Measurements from ENCODE around the gene SPATA46.

Gene SPATA46

DNA sequence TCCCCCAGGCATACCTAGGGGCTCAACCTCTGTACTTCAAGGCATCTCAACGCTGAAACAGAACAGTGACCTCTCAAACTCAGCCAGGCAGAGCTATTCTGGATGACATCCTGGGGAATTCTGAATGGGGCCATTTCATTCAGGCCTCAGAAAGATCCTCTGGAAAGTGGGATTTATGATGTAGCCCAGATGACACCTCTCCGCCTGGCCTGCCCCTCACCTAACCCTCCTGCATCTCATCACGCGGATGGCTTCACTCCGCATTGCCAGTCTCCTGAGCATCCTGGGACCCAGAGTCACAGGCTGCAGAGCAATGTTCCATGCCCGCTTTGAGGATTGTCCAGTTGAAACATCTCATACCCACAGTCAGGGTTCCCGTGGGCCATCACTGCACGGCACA, 1.2 kb downstream of the SPATA46 start:
- no peak for DNase-seq (ENCODE audit: low read depth in 1 of 2, low spot score in 1 of 2)

DNA sequence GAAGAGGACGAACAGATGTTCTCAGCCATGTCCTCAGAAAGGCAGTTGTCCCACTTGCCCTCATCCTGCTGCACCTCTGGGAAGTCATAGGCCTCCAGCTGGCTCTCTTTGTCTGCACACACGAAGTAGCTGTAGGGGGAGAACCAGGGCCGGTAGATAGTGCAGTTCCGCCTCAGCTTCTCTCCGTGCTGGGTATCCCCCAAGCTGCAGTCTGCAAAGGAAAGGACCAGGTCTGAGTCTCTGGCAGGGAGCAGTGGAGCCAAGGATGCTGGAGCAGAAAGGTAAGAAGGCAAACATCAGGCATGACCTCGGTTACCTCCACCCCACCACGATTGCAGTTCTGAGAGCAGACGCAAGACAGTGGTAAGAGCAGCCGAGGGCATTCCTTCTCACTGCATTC, 2.2 kb downstream of the SPATA46 start:
- no peak for DNase-seq (ENCODE audit: low read depth in 1 of 2, low spot score in 1 of 2)

DNA sequence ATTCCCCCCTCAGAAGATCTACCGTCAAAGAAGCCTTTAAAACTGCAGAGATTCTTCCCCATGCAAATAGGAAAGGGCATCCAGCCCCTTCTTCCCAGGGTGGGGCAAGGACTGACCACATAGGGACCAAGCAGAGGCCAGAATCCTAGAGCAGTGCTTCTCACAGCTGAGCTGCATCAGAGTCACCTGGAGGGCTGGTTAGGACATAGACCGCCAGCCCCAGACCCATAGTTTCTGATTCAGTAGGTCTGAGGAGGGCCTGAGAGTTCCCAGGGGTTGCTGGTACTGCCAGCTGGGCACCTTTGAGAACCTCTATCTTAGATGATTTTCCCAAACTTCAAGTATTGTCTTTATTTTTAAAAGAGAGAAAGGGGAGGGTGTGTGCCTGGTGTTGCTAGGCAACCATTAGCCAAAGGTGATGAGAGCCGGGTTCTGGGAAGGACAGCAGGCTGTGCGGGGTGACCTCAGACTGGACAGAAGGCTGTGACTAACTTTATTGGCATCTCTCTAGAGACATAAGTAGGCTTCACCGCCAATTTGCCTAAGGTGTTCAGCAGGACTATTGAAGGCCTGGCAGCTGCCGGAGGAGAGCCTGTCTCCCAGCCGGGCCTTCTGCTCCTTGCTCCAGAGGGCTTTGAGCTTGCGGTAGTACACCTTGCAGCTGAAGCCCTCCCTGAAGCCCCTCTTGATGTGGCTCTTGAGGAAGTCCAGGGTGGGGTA, 3.0 kb downstream of the SPATA46 start:
- no peak for DNase-seq (ENCODE audit: low read depth in 1 of 2, low spot score in 1 of 2)

DNA sequence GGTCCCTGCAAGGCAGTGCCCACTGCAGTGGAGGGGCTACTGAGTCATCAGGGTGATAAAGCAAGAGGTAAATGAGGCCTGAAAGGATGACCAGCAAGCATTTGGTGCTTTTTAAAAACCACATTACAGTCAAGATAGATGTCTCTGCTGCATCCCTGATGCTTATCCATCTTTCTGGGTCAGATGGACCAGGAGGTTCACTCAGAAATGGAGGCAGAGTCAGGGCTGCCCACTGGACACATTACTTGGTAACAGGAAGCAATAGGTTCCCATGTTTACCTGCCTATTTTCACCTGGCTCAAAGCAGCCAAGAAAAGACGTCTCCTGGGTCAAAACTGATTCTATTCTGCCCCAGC, 3.6 kb downstream of the SPATA46 start:
- no peak for DNase-seq (ENCODE audit: low read depth in 1 of 2, low spot score in 1 of 2)

DNA sequence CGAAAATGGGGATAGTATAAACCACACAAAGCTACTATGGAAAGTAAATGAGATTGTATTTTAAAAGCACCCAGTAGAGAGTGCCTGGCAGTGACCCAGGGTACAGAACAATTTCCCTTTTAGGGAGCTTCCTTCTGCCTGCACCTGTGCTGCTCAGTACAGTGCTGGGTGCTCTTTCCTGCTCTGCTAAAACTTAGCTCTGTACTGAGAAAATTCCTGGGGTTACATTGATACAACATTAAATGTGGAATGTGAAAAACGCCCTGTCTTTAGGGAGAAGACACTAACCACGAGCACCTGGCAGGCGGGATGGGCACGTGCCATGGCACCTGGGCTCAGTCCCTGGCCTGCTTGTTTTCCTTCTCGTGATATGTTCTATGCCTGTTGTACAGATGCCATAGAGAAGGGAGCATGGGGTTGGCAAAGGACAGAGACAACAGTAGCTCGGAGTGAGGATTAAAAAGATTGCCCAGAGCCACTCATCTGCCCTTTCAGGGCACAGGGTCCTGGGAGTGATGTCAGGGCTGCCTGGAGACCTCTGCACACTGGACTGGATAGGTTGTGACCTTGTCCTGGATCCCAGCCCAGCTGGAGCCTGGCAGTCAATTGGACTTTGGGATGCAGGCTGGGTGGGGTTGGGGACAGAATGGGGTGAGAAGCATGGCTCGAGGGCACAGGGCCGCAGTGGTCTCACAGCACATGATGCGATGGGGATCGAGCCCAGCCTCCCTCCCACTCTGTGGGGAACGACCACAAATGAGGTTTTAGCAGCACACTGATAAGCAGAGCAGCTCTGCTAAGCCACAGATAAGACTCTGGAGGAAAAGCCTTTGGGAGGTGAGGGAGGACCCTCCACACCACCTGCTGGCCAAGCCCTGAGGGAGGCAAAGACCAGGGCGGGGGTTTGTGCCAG, 4.2 kb downstream of the SPATA46 start:
- DNase-seq (ENCODE audit: low read depth in 1 of 2, low spot score in 1 of 2), result no peak

DNA sequence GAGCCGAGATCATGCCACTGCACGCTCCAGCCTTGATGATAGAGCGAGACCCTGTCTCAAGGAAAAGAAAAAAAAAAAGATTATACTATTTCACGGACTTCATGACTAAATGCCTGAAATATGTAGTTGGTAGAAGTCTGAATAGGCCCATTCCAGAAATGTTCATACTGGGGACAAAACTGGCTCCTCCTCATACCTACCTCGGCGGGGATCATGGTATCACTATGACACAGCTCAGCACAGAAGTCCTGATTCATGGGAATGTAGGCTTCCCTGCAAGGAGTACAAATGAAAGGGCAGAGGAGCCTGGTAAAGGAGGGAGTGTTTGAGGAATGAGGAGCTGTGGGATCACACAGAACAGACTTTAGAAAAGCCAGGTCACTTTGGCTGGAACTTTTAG, 5.0 kb downstream of the SPATA46 start:
- no peak for DNase-seq (ENCODE audit: low read depth in 1 of 2, low spot score in 1 of 2)

DNA sequence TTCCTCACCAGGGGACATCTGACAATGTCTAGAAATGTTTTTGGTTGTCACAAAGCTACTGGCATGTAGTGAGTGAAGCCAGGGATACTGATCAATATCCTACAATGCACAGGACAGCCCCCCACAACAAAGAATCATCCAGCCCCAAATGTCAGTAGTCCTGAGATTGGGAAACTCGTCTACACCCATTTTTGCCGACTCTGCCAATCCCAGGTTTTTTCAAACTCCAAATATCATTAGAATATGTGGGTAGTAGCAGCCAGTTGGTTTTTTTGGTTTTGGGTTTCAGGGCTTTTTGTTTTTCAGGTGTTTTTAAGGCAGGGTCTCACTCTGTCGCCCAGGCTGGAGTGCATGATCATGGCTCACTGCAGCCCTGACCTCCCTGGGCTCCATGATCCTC, 5.9 kb downstream of the SPATA46 start:
- DNase-seq (ENCODE audit: low read depth in 1 of 2, low spot score in 1 of 2), result no peak

DNA sequence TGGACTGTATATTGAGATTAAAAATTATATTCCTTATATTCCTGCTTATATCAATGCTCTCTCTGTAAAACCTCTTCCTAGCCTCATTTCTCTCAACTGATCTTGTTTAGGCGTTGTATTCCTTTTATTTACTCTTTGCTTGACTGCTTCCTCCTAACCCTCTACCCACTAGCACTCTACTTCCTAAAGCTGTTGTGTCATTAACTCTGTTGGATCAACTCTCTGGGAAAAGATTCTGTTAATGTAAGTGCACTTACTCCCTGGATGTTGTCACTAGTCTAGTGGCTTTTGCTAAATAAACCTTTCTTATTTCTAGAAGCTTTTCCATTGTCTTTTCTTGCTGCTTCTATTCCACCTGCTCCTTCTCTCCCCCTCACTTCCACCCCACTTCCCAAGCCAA, 6.5 kb downstream of the SPATA46 start:
- DNase-seq (ENCODE audit: low read depth in 1 of 2, low spot score in 1 of 2), result no peak

DNA sequence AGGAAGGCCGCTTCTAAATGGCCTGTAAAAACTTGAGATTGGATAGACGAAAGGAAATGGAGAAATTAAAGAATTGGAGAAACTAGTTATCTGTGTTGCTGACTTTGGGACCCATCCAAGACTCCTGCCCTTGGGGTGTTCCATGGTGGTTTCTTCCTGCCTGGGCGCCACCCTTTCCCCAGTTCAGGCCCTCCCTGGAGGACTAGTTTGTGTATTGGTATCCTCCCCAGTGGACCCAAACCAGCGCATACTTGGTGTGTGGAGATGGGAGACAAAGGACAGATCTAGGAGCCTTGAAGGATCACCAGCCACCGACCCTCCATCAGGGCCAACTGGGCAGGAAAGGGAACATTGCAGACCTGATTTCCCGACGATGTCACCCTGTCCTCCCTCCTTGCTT, 7.1 kb downstream of the SPATA46 start:
- DNase-seq (ENCODE audit: low read depth in 1 of 2, low spot score in 1 of 2), result no peak

DNA sequence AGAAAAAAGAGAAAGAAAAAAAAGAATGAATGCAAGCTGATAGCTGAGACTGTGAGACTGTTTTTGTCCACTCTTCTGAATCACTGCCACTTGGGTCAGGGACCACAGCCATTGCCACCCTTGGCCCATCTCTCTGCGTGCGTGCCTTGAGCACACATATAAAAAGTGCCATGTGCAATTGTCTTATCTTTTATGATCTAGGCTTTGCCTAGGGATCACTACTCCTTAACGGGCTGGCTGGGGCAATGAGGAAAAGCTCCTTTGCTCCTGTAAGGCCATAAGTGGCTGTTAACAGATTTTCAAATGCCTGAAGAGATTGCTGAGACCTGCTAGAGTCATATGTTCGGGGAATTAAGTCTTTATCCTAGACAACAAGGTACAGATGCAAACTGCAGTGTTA, 8.2 kb downstream of the SPATA46 start:
- no peak for DNase-seq (ENCODE audit: low read depth in 1 of 2, low spot score in 1 of 2)

DNA sequence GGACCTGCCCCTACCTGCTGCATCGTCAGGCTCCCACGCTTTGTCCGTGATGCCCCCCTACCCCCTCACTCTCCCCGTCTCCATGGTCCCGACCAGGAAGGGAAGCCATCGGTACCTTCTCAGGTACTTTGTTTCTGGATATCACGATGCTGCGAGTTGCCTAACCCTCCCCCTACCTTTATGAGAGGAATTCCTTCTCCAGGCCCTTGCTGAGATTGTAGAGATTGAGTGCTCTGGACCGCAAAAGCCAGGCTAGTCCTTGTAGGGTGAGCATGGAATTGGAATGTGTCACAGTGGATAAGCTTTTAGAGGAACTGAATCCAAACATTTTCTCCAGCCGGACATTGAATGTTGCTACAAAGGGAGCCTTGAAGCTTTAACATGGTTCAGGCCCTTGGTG, 8.9 kb downstream of the SPATA46 start:
- DNase-seq (ENCODE audit: low read depth in 1 of 2, low spot score in 1 of 2), result no peak

DNA sequence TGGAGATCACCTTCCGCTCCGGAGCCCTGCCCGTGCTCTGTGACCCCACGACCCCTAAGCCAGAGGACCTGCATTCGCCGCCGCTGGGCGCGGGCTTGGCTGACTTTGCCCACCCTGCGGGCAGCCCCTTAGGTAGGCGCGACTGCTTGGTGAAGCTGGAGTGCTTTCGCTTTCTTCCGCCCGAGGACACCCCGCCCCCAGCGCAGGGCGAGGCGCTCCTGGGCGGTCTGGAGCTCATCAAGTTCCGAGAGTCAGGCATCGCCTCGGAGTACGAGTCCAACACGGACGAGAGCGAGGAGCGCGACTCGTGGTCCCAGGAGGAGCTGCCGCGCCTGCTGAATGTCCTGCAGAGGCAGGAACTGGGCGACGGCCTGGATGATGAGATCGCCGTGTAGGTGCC, 9.6 kb downstream of the SPATA46 start:
- DNase-seq (ENCODE audit: low read depth in 1 of 2, low spot score in 1 of 2), result no peak

DNA sequence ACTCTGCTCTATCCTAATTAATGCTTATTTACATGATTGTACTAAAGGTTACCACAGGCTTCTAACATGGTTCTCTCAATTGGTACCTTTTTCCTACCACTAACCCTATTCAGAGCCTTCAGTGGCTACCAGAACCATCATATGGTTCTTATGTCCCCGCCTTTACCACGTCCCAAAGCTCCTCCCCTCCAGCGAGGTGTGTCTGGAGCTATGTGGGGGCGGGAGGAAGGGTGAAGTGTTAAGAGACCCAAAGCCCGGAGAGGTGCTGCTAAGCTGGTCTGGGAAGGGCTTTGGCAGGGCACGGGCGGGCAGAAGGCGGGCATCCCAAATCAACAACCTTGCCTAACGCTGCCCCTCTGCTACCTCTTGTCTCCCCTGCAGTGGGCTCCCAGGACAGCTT, 10.0 kb downstream of the SPATA46 start:
- DNase-seq (ENCODE audit: low read depth in 1 of 2, low spot score in 1 of 2), result no peak

DNA sequence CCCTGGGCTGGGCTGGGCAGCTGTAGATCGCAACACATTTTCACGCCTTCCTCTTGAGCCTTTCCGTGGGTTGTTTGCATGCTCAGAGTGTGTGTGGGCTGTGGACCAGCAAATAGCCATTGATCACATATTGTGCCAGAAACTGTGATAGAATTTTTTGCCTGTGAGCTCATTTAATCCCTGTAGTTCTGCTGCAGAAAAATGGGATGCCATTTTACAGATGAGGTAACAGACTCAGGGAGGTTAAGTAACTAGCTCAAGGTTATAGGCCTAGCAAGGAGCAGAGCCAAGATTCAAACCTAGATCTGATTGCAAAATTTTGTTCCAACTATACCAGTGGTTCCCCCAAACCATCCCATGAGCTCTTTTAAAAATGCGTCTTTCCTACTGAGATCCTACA, 10.5 kb downstream of the SPATA46 start:
- DNase-seq (ENCODE audit: low read depth in 1 of 2, low spot score in 1 of 2), result no peak

DNA sequence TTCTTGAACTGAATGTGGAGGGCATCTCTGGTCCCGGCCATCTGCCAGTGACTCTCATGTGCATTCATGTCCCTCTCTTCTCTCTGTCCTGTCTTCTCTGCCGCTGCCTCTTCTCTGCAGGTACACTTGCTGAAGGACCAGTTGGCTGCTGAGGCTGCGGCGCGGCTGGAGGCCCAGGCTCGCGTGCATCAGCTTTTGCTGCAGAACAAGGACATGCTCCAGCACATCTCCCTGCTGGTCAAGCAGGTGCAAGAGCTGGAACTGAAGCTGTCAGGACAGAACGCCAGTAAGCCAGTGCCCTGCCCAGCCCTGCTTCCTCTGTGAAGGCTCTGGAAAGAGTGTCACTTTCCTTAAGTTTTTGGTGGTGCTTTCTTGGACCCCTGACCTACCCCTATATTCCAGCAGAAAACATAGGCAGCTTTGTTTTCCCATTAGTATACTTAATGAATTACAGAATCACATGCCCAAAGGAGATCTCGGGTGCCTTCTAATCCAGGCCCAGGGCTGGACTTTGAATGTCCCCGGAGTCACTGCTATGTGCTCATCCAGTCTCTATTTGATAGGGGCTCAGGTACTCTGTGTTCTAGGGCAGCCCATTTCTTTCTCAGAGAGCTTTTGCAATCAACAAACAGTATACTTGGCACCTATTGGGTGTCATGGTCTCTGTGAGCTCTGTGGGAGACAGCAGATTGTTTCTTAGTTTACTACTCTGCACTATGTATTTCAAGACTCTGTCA, 11.2 kb downstream of the SPATA46 start:
- no peak for DNase-seq (ENCODE audit: low read depth in 1 of 2, low spot score in 1 of 2)

DNA sequence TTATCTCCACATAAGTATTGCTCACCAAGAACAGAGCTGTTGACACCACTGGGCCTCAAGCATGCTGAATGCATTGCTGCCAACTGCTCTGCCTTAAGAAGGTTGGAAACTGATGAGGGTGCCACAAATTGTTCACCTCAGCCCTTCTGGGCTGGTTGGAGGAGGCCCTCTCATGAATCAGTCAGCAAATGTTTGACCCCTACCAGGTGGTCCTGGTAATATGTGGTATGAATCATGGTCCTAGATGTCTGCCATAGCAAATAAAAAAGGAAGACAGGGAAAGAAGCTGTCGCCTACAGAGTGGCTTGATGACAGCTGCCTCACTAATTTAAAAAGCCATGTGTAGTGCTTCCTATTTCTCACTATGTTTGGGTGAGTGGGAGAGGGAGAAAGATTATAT, 12.2 kb downstream of the SPATA46 start:
- no peak for DNase-seq (ENCODE audit: low read depth in 1 of 2, low spot score in 1 of 2)

DNA sequence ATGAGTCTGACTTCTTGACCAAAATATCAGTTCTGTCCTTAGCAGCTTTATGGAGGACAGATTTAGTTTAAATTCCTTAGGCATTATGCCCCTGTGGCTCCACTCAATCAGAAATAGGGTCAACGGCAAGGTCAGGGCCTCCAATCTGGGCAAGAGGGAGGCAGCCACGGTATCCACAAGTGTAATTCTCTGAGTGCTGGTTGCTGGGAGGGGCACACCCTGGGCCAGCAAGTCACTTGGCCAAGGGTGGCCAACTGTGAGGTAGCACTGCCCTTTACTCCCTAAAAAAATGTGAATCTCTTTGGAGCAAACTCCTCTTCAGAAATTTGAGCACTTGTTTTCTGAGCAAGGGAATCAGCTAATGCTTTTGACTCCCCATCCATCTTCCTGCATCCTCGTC, 12.8 kb downstream of the SPATA46 start:
- DNase-seq (ENCODE audit: low read depth in 1 of 2, low spot score in 1 of 2), result no peak

DNA sequence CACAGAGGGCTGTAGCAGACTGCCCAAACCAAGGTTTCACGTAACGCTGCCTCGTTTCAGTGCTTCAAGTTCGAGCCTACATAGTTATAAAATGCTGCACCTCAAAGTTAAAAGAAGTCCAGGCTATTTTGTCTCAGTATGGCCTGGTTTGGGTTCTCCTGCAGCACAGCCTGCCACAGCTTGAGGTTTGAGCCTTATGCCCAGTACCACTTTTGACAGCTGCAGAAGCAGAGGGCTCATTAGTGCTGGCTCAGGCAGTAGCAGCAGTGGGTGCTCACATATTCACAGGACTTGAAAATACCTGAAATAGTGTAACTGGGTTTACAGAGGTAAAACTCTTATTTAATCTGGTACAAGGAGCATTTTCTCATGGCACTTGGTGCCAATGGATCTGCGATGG, 15.3 kb downstream of the SPATA46 start:
- no peak for DNase-seq (ENCODE audit: low read depth in 1 of 2, low spot score in 1 of 2)

DNA sequence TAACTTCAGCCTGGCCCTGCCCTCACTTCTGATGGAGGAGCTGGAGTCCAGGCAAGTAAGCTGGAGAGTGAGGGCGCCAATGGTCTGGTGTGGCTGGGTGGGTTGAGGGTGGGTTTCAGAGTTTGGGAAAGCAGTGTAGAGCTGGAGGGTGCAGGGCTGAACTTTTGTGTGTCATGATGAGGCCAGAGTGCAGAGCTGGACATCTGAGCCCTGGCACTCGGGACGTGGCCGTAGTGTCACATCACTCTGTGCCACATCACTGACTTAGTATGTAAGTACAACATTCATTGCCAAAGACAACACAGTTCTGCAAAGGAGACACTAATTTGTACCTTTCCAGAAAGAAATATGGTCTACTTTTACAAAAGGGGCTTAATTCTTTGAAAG, 15.8 kb downstream of the SPATA46 start:
- DNase-seq (ENCODE audit: low read depth in 1 of 2, low spot score in 1 of 2), result no peak

DNA sequence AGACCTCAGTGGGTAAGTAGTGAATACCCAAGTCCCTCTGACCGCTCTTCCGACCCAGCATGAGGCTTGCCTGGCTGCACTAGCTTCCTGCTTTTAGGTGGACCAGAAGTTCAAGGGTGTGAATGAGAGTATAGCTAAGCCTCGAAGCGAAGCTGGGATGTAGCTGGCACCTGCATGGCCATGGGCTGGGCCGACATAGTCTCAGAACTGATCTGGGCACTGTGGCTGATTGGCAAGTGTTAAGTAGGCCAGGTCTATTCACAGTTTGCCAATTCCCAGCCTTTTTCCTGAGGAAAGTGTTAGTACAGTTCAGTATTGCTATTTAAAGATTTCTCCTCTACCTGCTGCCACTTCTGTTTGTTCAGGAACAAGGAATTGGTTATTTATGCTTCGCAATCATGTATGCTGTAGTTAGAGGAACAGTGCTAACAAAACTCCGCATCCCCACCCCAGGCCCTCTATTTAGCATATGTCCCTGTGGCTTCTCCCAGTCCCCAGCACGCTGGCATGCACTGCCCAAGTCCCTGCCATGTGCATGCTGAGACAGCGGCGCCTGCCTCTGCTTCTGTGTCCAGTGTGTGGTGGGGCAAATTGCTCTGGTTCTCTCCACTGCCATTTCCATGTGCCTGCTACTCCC, 16.3 kb downstream of the SPATA46 start:
- DNase-seq (ENCODE audit: low read depth in 1 of 2, low spot score in 1 of 2), result no peak

DNA sequence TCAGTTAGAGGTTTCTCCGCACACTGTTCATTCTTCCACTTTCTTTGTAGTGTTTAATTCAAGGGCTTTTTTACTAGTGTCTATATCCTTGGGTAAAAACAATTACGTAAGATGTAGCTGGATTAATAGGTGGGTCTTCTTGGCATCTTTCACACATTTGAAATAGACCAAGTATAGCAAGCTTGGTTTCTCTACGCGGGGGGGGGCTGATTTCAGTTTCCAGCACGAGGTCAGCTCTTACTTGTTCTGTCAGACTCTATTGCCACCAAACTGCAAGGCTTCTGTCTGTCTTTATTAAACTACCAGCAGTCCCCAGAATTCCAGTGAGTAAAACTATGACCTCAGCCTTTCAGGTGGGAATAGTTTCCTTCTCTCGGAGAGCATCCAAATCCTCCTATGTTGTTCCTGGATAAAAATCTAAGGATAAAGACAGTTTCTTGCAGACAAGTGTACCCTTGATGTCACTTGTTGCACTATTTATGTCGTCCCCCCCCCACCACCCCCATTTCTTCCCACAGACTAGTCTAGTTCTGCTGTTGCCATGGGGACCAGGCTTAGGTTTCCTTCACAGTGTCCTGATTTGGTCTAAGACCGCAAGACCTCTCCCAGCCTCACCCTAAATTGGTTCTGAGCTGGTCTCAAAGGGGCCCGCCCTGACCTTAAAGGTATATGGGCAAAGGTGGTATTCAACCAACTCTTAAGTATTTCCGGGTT, 17.0 kb downstream of the SPATA46 start:
- DNase-seq (ENCODE audit: low read depth in 1 of 2, low spot score in 1 of 2), result no peak
